K562 (cell line): ENCODE results near the gene GJB2. TPM values are rescaled to one million over a fixed set of nuclear protein-coding genes. Genes with fewer than 3 reads are reported as not detected.

Experiments
- ATAC-seq: fragments of 200-7000 bp; cut with Tn5 transposase; 3 replicates; pipeline ENCODE4 v1.9.1; 2020; ENCODE audit warnings: moderate library complexity
- BruUV-seq: library from RNA; stranded (reverse); fragments of 400-500 nt; replicated peaks from 2 replicates; lab custom pipeline; 2021; lab: Mats Ljungman, UMichigan
- CTCF ChIA-PET: fragments of 300-600 bp; formaldehyde crosslinking; extraction: SDS; loops from one replicate; lab custom pipeline; 2021; ENCODE audit warnings: low intra/inter-chr PET ratio; lab: Yijun Ruan, JAX
- POLR2A ChIA-PET: fragments of 300-600, 350-650 bp; sonication (Branson Sonifier 250); formaldehyde crosslinking; extraction: SDS; loops from one replicate; lab custom pipeline; 2021; ENCODE audit warnings: antibody characterized with exemption, inconsistent platforms; lab: Yijun Ruan, JAX
- DNase-seq, 4 experiments: peaks; one replicate each; pipeline versions ENCODE4 v3.0.0 to v3.0.0-alpha.2; 2011 to 2018; ENCODE audit warnings: low spot score in 3 of 4, mixed read lengths in 3 of 4; ENCODE audit errors: extremely low read depth in 1 of 4
- FAIRE-seq: peaks from 2 replicates; lab custom pipeline; 2011; peaks lifted over from hg19 to GRCh38; lab: Jason Lieb, UNC
- H2AFZ ChIP-seq: 2 replicates; pipeline ENCODE4 v1.6.0; 2011; ENCODE audit warnings: low read depth, low read length, control low read depth, inconsistent platforms
- H3K27ac ChIP-seq: fragments of 200-600 bp; 3 replicates; pipeline ENCODE4 v1.8.0; 2011; ENCODE audit warnings: low read depth, mild to moderate bottlenecking, control low read depth, inconsistent platforms, low read length, moderate library complexity, mixed read lengths; ENCODE audit errors: extremely low read depth
- H3K27me3 ChIP-seq, 2 experiments: fragments of 300-600 bp in 1 of 2; 2 replicates in 1 of 2; 3 replicates in 1 of 2; pipeline versions ENCODE4 v1.6.0 to v1.8.0; 2011; ENCODE audit warnings: inconsistent platforms in 2 of 2, low read length in 2 of 2, mild to moderate bottlenecking in 1 of 2, mixed read lengths in 1 of 2, moderate library complexity in 1 of 2; ENCODE audit not compliant: control insufficient read depth in 2 of 2, insufficient read depth in 2 of 2
- H3K36me3 ChIP-seq: fragments of 300-600 bp; 3 replicates; pipeline ENCODE4 v1.8.0; 2011; ENCODE audit warnings: mild to moderate bottlenecking, low read length, inconsistent platforms; ENCODE audit not compliant: control insufficient read depth, insufficient read depth
- H3K4me1 ChIP-seq, 2 experiments: fragments of 200-600 bp in 1 of 2; replicated peaks in 1 of 2; 2 replicates in 1 of 2; 3 replicates in 1 of 2; pipeline versions ENCODE4 v1.5.1 to v1.8.0; 2011; ENCODE audit warnings: inconsistent platforms in 2 of 2, low read length in 2 of 2, mild to moderate bottlenecking in 1 of 2, mixed read lengths in 1 of 2, moderate library complexity in 1 of 2; ENCODE audit not compliant: control insufficient read depth in 2 of 2, insufficient read depth in 2 of 2
- H3K4me2 ChIP-seq: 2 replicates; pipeline ENCODE4 v1.6.1; 2011; ENCODE audit warnings: low read length, control low read depth, inconsistent platforms, mixed read lengths; ENCODE audit not compliant: insufficient read depth
- H3K4me3 ChIP-seq: fragments of 200-600 bp; sonication (generic), shearing (Covaris generic); 2 replicates; pipeline ENCODE4 v1.5.1; 2016; ENCODE audit warnings: control low read depth, inconsistent platforms
- H3K79me2 ChIP-seq: fragments of 200-600 bp; 3 replicates; pipeline ENCODE4 v1.8.0; 2011; ENCODE audit warnings: low read length, inconsistent platforms; ENCODE audit not compliant: control insufficient read depth, insufficient read depth
- H3K9ac ChIP-seq, 2 experiments: 2 replicates each; pipeline versions ENCODE4 v1.6.0 to v1.6.1; 2011; ENCODE audit warnings: low read depth in 2 of 2, low read length in 2 of 2, control low read depth in 1 of 2, inconsistent platforms in 1 of 2, mild to moderate bottlenecking in 1 of 2, mixed read lengths in 1 of 2; ENCODE audit not compliant: insufficient read depth in 1 of 2
- H3K9me1 ChIP-seq: one replicate; pipeline ENCODE4 v1.6.0; 2011; ENCODE audit warnings: inconsistent platforms, mild to moderate bottlenecking, low read length, moderate library complexity; ENCODE audit not compliant: control insufficient read depth, insufficient read depth
- H3K9me3 ChIP-seq: replicated peaks from 2 replicates; pipeline ENCODE4 v1.5.1; 2011; ENCODE audit warnings: low read depth, low read length, inconsistent platforms; ENCODE audit not compliant: control insufficient read depth, insufficient read depth
- H4K20me1 ChIP-seq: replicated peaks from 2 replicates; pipeline ENCODE4 v1.6.1; 2011; ENCODE audit warnings: low read length, inconsistent platforms, mixed read lengths; ENCODE audit not compliant: control insufficient read depth, insufficient read depth
- EP300 ChIP-seq: IDR thresholded peaks from 2 replicates; pipeline ENCODE4 v1.6.1; 2012; ENCODE audit warnings: low read length, improper control_type of control experiment
- HDAC6 ChIP-seq: IDR thresholded peaks from 2 replicates; pipeline ENCODE4 v1.6.1; 2012; ENCODE audit warnings: low read depth, mild to moderate bottlenecking, control low read depth, inconsistent platforms, low read length, moderate library complexity
- KAT7 ChIP-seq: sonication (generic); formaldehyde crosslinking; IDR thresholded peaks from 2 replicates; pipeline ENCODE4 v1.8.0; 2022; ENCODE audit warnings: missing genetic modification reagents, mild to moderate bottlenecking, borderline replicate concordance
- L3MBTL2 ChIP-seq: fragments of 450-650 bp; IDR thresholded peaks from 2 replicates; pipeline ENCODE4 v1.6.1; 2016; ENCODE audit warnings: mild to moderate bottlenecking, moderate library complexity
- PHF21A ChIP-seq: fragments of 450-650 bp; IDR thresholded peaks from 2 replicates; pipeline ENCODE4 v1.6.1; 2017; ENCODE audit warnings: low read depth, borderline replicate concordance
- RBM22 ChIP-seq: fragments of 200-400 bp; formaldehyde crosslinking; IDR thresholded peaks from 2 replicates; pipeline ENCODE4 v1.6.1; 2018; ENCODE audit warnings: low read length, low read depth; ENCODE audit not compliant: poor library complexity, severe bottlenecking
- TAL1 ChIP-seq: fragments of 450-650 bp; IDR thresholded peaks from 2 replicates; pipeline ENCODE4 v1.6.1; 2016; ENCODE audit warnings: mild to moderate bottlenecking
- ZFPM2 ChIP-seq: fragments of 250-450 bp; sonication (Bioruptor Pico); IDR thresholded peaks from 2 replicates; pipeline ENCODE4 v1.5.1; 2022; ENCODE audit warnings: mild to moderate bottlenecking
- ZNF507 ChIP-seq: conservative IDR thresholded peaks from 2 replicates; pipeline ENCODE4 v1.6.1; 2017; ENCODE audit warnings: missing genetic modification characterization, missing compliant biosample characterization
- ZNF644 ChIP-seq: fragments of 200-800 bp; sonication (Bioruptor generic); IDR thresholded peaks from 2 replicates; pipeline ENCODE4 v1.6.1; 2016; ENCODE audit warnings: low read depth, missing genetic modification characterization, missing compliant biosample characterization
- WGBS: fragments of 100-300 bp; shearing (Covaris generic); methylation state at CpG from one replicate; pipeline ENCODE4 v1.1.6; 2016; ENCODE audit warnings: low coverage, mixed read lengths; ENCODE audit not compliant: insufficient coverage; ENCODE audit errors: missing lambda C conversion rate; 5-methylcytosine and 5-hydroxymethylcytosine counted together
- in situ Hi-C: fragments of 300-500 bp; cut with MboI; formaldehyde crosslinking; loops from 4 replicates; pipeline ENCODE4 v1.15.0; 2018; ENCODE audit warnings: inconsistent platforms, mixed read lengths
- intact Hi-C: fragments of 100-400 bp; cut with micrococcal nuclease; formaldehyde crosslinking; loops from 2 replicates; pipeline ENCODE4 v1.14.2; 2022
- polyA plus RNA-seq, 8 experiments: library from polyadenylated mRNA; depleted of rRNA in 4 of 8; stranded (reverse) in 5 of 8; unstranded in 3 of 8; fragments of >200 nt; fragmentation: Nextera tagmentation in 2 of 8; fragmentation: Illumina TruSeq in 1 of 8; extraction: Ambion mirVana in 2 of 8; extraction: Trizol in 1 of 8; gene quantifications; 2 replicates each; pipeline versions ENCODE4 v1.2.1 to v1.2.3, GENCODE V29; 2011 to 2014; ENCODE audit warnings: inconsistent platforms in 1 of 8, missing spikeins in 1 of 8
- total RNA-seq, 7 experiments: library from RNA; depleted of rRNA in 6 of 7; stranded (reverse); fragments of >200 nt in 6 of 7; fragmentation: Illumina TruSeq in 2 of 7; extraction: Trizol in 2 of 7; gene quantifications; 2 replicates each; pipeline versions ENCODE4 v1.2.1 to v1.2.3, GENCODE V29; 2011 to 2021; ENCODE audit warnings: low replicate concordance in 1 of 7
- TF ChIP-seq, protein P1 (sequence below): sonication (generic); formaldehyde crosslinking; IDR thresholded peaks from 2 replicates; pipeline ENCODE4 v1.8.1; 2022; ENCODE audit warnings: missing genetic modification reagents
- TF ChIP-seq, protein P2 (sequence below): fragments of 250-450 bp; sonication (Bioruptor Pico); IDR thresholded peaks from 2 replicates; pipeline ENCODE4 v1.8.0; 2022; ENCODE audit warnings: moderate library complexity, mild to moderate bottlenecking, inconsistent platforms
- TF ChIP-seq, protein P3 (sequence below): sonication (generic); formaldehyde crosslinking; IDR thresholded peaks from 2 replicates; pipeline ENCODE4 v1.8.1; 2023; ENCODE audit warnings: mild to moderate bottlenecking, missing genetic modification reagents
- TF ChIP-seq, protein P4 (sequence below): fragments of 250-450 bp; sonication (Bioruptor Pico); IDR thresholded peaks from 2 replicates; pipeline ENCODE4 v1.8.0; 2021; ENCODE audit warnings: moderate library complexity, mild to moderate bottlenecking, inconsistent platforms

The GJB2 gene
- total and polyA plus RNA-seq, 9 of the 15 experiments (the other 6 are each of a cell fraction or from before 2014, with no cell fraction given), result not detected

DNA sequence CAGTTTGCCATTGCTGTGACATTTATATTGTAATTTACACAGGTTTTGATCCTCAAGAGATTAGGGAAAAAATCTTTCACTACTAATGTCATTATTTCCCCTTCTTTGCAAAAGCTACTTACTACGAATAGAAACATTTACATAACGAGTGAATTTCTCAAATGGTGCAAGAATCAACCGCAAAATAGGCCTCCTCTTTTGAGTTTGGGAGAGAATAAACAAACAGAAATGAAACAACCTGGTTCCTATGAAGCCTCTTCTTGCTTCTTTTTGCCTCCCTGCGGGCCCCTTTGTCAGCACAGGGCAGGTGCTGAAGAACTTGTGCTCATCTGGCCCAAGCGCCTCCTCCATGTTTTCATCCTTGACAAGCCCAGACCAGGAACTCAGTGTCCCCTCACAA is 21.8 kb downstream of the GJB2 start:
- 0% methylated on average over 5 of the region's 5 CpGs for WGBS

More for the DNA sequence above, 21.8 kb downstream of the GJB2 start:
- Histone ChIP-seq H3K9ac (no peak overlapping the region), H3K9me3 (no peaks in the 10 kb centered on the region), H3K4me1 (peaks cover 0 to 5% of the 10 kb centered on the region in 2 experiments; a peak in 2 of 5 replicates), H3K9me1 (no peaks in the 10 kb centered on the region), H3K27ac (no peak overlapping the region), H2AFZ (no peak overlapping the region), H3K27me3 (peaks cover 6 to 49% of the 10 kb centered on the region in 2 experiments; a peak in 3 of 5 replicates), H3K4me2 (no peak overlapping the region), H3K4me3 (no peak overlapping the region), H3K36me3 (no peaks in the 10 kb centered on the region), H3K79me2 (no peaks in the 10 kb centered on the region), H4K20me1 (no peaks in the 10 kb centered on the region; the same call in 1 of the 2 replicates)
- ATAC-seq (no peak), DNase-seq (no peak), FAIRE-seq (no peak)
- intact Hi-C loops, result no loop called here
- TF ChIP-seq EP300 (no peak), L3MBTL2 (no peak), ZFPM2 (CRISPR knock-in tag) (no peak), ZNF644 (tag) (no peak), HDAC6 (no peak), KAT7 (CRISPR knock-in tag) (no peak), ZNF507 (tag) (no peak), PHF21A (no peak), RBM22 (no peak), TAL1 (no peak)
- TF ChIP-seq, protein P1, sequence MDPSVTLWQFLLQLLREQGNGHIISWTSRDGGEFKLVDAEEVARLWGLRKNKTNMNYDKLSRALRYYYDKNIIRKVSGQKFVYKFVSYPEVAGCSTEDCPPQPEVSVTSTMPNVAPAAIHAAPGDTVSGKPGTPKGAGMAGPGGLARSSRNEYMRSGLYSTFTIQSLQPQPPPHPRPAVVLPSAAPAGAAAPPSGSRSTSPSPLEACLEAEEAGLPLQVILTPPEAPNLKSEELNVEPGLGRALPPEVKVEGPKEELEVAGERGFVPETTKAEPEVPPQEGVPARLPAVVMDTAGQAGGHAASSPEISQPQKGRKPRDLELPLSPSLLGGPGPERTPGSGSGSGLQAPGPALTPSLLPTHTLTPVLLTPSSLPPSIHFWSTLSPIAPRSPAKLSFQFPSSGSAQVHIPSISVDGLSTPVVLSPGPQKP (CRISPR knock-in tag), result no peak
- TF ChIP-seq, protein P2, sequence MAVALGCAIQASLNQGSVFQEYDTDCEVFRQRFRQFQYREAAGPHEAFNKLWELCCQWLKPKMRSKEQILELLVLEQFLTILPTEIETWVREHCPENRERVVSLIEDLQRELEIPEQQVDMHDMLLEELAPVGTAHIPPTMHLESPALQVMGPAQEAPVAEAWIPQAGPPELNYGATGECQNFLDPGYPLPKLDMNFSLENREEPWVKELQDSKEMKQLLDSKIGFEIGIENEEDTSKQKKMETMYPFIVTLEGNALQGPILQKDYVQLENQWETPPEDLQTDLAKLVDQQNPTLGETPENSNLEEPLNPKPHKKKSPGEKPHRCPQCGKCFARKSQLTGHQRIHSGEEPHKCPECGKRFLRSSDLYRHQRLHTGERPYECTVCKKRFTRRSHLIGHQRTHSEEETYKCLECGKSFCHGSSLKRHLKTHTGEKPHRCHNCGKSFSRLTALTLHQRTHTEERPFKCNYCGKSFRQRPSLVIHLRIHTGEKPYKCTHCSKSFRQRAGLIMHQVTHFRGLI, result no peak
- TF ChIP-seq, protein P3, sequence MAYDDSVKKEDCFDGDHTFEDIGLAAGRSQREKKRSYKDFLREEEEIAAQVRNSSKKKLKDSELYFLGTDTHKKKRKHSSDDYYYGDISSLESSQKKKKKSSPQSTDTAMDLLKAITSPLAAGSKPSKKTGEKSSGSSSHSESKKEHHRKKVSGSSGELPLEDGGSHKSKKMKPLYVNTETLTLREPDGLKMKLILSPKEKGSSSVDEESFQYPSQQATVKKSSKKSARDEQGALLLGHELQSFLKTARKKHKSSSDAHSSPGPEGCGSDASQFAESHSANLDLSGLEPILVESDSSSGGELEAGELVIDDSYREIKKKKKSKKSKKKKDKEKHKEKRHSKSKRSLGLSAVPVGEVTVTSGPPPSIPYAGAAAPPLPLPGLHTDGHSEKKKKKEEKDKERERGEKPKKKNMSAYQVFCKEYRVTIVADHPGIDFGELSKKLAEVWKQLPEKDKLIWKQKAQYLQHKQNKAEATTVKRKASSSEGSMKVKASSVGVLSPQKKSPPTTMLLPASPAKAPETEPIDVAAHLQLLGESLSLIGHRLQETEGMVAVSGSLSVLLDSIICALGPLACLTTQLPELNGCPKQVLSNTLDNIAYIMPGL (CRISPR knock-in tag), result no peak
- TF ChIP-seq, protein P4, sequence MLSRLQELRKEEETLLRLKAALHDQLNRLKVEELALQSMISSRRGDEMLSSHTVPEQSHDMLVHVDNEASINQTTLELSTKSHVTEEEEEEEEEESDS (CRISPR knock-in tag), result no peak
- no TSS peak for BruUV-seq
- in situ Hi-C loops, result no loop called here
- POLR2A ChIA-PET, result no interaction called here
- CTCF ChIA-PET, result no interaction called here
